PC-3 (cell line): ENCODE data around the gene CSF2. TPM values are rescaled to one million over a fixed set of nuclear protein-coding genes. Genes with fewer than 3 reads are reported as not detected.
"Not testable (repeated sequence)": the region's sequence is repeated elsewhere in the genome, so short reads cannot be mapped to it uniquely, and the experiment has no call there.

Source experiments
- ATAC-seq: fragments of 200-7000 bp; cut with Tn5 transposase; 2 replicates; pipeline ENCODE4 v1.9.1; 2020; ENCODE audit warnings: mild to moderate bottlenecking, moderate library complexity
- BruUV-seq: library from RNA; stranded (reverse); fragments of 400-500 nt; replicated peaks from 2 replicates; lab custom pipeline; 2021; lab: Mats Ljungman, UMichigan
- CTCF ChIA-PET: fragments of 300-600 bp; sonication (Branson Sonifier 250); formaldehyde crosslinking; loops from one replicate; lab custom pipeline; 2022; ENCODE audit warnings: antibody characterized with exemption; lab: Charles Lee
- POLR2A ChIA-PET: fragments of 300-600 bp; sonication (Branson Sonifier 250); formaldehyde crosslinking; loops from one replicate; lab custom pipeline; 2022; ENCODE audit warnings: antibody characterized with exemption; ENCODE audit not compliant: unreplicated experiment; lab: Charles Lee
- DNase-seq: peaks from one replicate; pipeline ENCODE4 v3.0.0-alpha.2; 2015
- H2AFZ ChIP-seq: fragments of 300-600 bp; sonication (generic); 2 replicates; pipeline ENCODE4 v1.6.0; 2016; ENCODE audit warnings: antibody characterized with exemption, low read length
- H3F3A ChIP-seq: fragments of 300-600 bp; sonication (generic); one replicate; pipeline ENCODE4 v1.6.0; 2017; ENCODE audit warnings: antibody characterized with exemption, low read length, control low read depth, mild to moderate bottlenecking; ENCODE audit not compliant: unreplicated experiment
- H3K27ac ChIP-seq: fragments of 300-600 bp; sonication (generic); 2 replicates; pipeline ENCODE4 v1.5.1; 2016; ENCODE audit warnings: mild to moderate bottlenecking, low read length
- H3K27me3 ChIP-seq: fragments of 300-600 bp; sonication (generic); 2 replicates; pipeline ENCODE4 v1.6.1; 2016; ENCODE audit warnings: low read length, mixed read lengths
- H3K36me3 ChIP-seq: fragments of 300-600 bp; sonication (generic); 2 replicates; pipeline ENCODE4 v1.6.1; 2016; ENCODE audit warnings: low read depth, mixed run types, low read length, mixed read lengths
- H3K4me1 ChIP-seq: fragments of 300-600 bp; sonication (generic); 2 replicates; pipeline ENCODE4 v1.5.1; 2016; ENCODE audit warnings: low read length; ENCODE audit not compliant: insufficient read depth
- H3K4me2 ChIP-seq: fragments of 300-600 bp; sonication (generic); 2 replicates; pipeline ENCODE4 v1.6.0; 2016; ENCODE audit warnings: low read length
- H3K4me3 ChIP-seq: fragments of 300-600 bp; sonication (generic); 2 replicates; pipeline ENCODE4 v1.5.1; 2016; ENCODE audit warnings: mild to moderate bottlenecking, low read length, mixed read lengths
- H3K79me2 ChIP-seq: fragments of 300-600 bp; sonication (generic); 2 replicates; pipeline ENCODE4 v1.6.1; 2017; ENCODE audit warnings: low read length, mixed read lengths
- H3K9ac ChIP-seq: fragments of 300-600 bp; sonication (generic); 2 replicates; pipeline ENCODE4 v1.6.0; 2016; ENCODE audit warnings: mild to moderate bottlenecking, low read length
- H3K9me2 ChIP-seq: fragments of 300-600 bp; sonication (generic); replicated peaks from 2 replicates; pipeline ENCODE4 v1.6.1; 2016; ENCODE audit warnings: mixed run types, low read length, mixed read lengths
- H3K9me3 ChIP-seq: fragments of 300-600 bp; sonication (generic); 2 replicates; pipeline ENCODE4 v1.6.1; 2016; ENCODE audit warnings: low read length, mixed read lengths
- H4K20me1 ChIP-seq: fragments of 300-600 bp; sonication (generic); 2 replicates; pipeline ENCODE4 v1.6.1; 2016; ENCODE audit warnings: low read length, mixed read lengths
- EZH2 ChIP-seq: fragments of 300-600 bp; sonication (generic); IDR thresholded peaks from one replicate; pipeline ENCODE4 v1.6.1; 2017; ENCODE audit warnings: antibody characterized with exemption, mild to moderate bottlenecking, low read length; ENCODE audit not compliant: unreplicated experiment
- EZH2phosphoT487 ChIP-seq: fragments of 300-600 bp; sonication (generic); IDR thresholded peaks from 2 replicates; pipeline ENCODE4 v1.6.1; 2018; ENCODE audit warnings: mild to moderate bottlenecking, antibody characterized with exemption, low read length, borderline replicate concordance
- intact Hi-C: fragments of 100-400 bp; cut with micrococcal nuclease; formaldehyde crosslinking; loops from 2 replicates; pipeline ENCODE4 v1.9.0; 2023
- total RNA-seq: library from RNA; depleted of rRNA; stranded (reverse); fragments of >200 nt; gene quantifications from 2 replicates; pipeline ENCODE4 v1.2.3, GENCODE V29; 2014
- TF ChIP-seq, protein P1 (sequence below): fragments of 300-600 bp; sonication (generic); conservative IDR thresholded peaks from 2 replicates; pipeline ENCODE4 v1.5.1; 2017; ENCODE audit warnings: antibody characterized with exemption, low read depth, mild to moderate bottlenecking, low read length

Gene CSF2
- total RNA-seq, 1 experiment from 2014 or later = 93.6 TPM

DNA sequence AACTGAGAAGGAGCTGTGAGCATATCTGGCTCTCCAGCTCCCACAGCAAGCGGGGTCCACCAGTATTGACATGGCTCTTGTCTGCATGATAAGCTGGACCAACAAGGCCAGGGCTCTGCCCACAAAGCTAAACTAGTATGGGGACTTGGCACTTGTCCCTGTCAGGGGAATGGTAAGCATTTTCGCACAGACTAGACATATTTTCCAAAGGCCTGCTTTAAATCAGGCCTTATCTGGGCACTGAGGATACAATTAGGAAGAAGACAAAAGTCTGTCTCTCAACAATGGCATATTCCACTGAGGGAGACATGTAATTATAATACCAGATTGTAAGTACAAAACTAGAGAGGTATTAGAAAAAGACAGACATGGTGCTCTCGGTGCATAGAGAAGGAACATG lies 32.1 kb downstream of the CSF2 start:
- H3K4me2 ChIP-seq = no peak overlapping the region
- no peak overlapping the region for H2AFZ ChIP-seq
- no peaks in the 10 kb centered on the region for H3K79me2 ChIP-seq
- H4K20me1 ChIP-seq = no peaks in the 10 kb centered on the region
- H3F3A ChIP-seq = peaks cover 6% of the 10 kb centered on the region
- H3K27me3 ChIP-seq = no peaks in the 10 kb centered on the region
- peaks cover 39% of the 10 kb centered on the region for H3K4me1 ChIP-seq
- H3K27ac ChIP-seq = no peak overlapping the region
- no peaks in the 10 kb centered on the region for H3K9me3 ChIP-seq
- H3K9ac ChIP-seq = no peak overlapping the region
- H3K9me2 ChIP-seq = no peaks in the 10 kb centered on the region
- ChIA-PET CTCF (no interaction called here), POLR2A (interaction anchor here (0.6 kb wide), 1 partner anchor 269 kb away, joined by 3 read pairs; no protein-coding TSS in a partner anchor)
- H3K4me3 ChIP-seq = no peak overlapping the region
- H3K36me3 ChIP-seq = no peaks in the 10 kb centered on the region
- intact Hi-C loops = no loop called here
- ATAC-seq (no peak), DNase-seq (no peak)
- no TSS peak for BruUV-seq
- TF ChIP-seq EZH2 (no peak), EZH2phosphoT487 (no peak)
- TF ChIP-seq, protein P1, sequence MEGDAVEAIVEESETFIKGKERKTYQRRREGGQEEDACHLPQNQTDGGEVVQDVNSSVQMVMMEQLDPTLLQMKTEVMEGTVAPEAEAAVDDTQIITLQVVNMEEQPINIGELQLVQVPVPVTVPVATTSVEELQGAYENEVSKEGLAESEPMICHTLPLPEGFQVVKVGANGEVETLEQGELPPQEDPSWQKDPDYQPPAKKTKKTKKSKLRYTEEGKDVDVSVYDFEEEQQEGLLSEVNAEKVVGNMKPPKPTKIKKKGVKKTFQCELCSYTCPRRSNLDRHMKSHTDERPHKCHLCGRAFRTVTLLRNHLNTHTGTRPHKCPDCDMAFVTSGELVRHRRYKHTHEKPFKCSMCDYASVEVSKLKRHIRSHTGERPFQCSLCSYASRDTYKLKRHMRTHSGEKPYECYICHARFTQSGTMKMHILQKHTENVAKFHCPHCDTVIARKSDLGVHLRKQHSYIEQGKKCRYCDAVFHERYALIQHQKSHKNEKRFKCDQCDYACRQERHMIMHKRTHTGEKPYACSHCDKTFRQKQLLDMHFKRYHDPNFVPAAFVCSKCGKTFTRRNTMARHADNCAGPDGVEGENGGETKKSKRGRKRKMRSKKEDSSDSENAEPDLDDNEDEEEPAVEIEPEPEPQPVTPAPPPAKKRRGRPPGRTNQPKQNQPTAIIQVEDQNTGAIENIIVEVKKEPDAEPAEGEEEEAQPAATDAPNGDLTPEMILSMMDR = no peak

DNA sequence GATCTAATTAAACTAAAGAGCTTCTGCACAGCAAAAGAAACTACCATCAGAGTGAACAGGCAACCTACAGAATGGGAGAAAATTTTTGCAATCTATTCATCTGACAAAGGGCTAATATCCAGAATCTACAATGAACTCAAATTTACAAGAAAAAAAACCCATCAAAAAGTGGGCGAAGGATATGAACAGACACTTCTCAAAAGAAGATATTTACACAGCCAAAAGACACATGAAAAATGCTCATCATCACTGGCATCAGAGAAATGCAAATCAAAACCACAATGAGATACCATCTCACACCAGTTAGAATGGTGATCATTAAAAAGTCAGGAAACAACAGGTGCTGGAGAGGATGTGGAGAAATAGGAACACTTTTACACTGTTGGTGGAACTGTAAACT lies 34.9 kb downstream of the CSF2 start:
- CTCF ChIA-PET, ATAC-seq, intact Hi-C loops: not testable (repeated sequence)

DNA sequence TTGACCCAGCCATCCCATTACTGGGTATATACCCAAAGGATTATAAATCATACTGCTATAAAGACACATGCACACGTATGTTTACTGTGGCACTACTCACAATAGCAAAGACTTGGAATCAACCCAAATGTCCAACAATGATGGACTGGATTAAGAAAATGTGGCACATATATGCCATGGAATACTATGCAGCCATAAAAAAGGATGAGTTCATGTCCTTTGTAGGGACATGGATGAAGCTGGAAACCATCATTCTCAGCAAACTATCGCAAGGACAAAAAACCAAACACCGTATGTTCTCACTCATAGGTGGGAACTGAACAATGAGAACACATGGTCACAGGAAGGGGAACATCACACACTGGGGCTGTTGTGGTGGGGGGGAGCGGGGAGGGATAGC lies 35.4 kb downstream of the CSF2 start:
- H3K9me3 ChIP-seq, intact Hi-C loops, H3K27ac ChIP-seq, H3F3A ChIP-seq, H3K9ac ChIP-seq, DNase-seq, H3K36me3 ChIP-seq, H3K4me3 ChIP-seq, H4K20me1 ChIP-seq, POLR2A ChIA-PET, H3K79me2 ChIP-seq, CTCF ChIA-PET, H3K4me2 ChIP-seq, BruUV-seq, ATAC-seq, H3K9me2 ChIP-seq, H2AFZ ChIP-seq, H3K27me3 ChIP-seq: not testable (repeated sequence)
- peaks cover 13% of the 10 kb centered on the region for H3K4me1 ChIP-seq

More for the DNA sequence above, 34.9 kb downstream of the CSF2 start:
- H4K20me1 ChIP-seq, BruUV-seq, H3K9me2 ChIP-seq, H3K9ac ChIP-seq, H3K79me2 ChIP-seq, H3K9me3 ChIP-seq, H3F3A ChIP-seq, H2AFZ ChIP-seq, H3K27me3 ChIP-seq, H3K27ac ChIP-seq, POLR2A ChIA-PET, H3K4me2 ChIP-seq, H3K36me3 ChIP-seq, H3K4me3 ChIP-seq, DNase-seq: not testable (repeated sequence)
- H3K4me1 ChIP-seq = peaks cover 17% of the 10 kb centered on the region

DNA sequence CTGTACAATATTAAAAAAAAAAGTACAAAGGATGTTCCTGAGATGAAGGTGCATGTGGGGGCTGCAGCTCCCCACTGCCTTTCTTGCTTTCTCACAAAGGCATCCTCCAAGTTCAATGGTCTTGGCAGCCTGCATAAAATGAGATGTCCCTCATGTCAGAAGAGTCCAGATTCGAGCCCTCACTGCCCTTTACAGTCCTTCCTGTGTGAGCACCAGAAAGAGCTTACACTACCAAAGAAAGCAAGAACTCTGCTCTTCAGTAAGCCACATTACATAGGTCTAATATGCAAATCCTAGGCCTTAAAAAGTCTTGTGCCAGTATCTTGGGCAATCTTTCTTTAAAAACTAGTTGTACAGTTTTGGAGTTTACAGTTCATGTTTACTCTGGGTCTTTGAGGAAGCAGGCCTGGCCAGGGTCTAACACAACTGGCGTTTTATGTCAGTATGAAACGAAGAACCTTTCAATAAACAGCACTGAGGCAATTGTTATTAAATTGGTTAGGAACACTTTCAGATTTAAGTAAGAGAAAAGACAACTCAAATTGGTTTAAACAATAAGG lies 36.0 kb downstream of the CSF2 start:
- no peak overlapping the region for H3K9ac ChIP-seq
- H3K27ac ChIP-seq = no peak overlapping the region
- DNase-seq = no peak
- H3K4me1 ChIP-seq = peaks cover 7% of the 10 kb centered on the region
- intact Hi-C loops = no loop called here
- no peaks in the 10 kb centered on the region for H3F3A ChIP-seq
- H3K4me2 ChIP-seq = no peak overlapping the region
- no peaks in the 10 kb centered on the region for H4K20me1 ChIP-seq
- H3K4me3 ChIP-seq = no peak overlapping the region
- H3K36me3 ChIP-seq = no peaks in the 10 kb centered on the region
- BruUV-seq = no TSS peak
- TF ChIP-seq, protein P1 = no peak
- TF ChIP-seq EZH2phosphoT487 = no peak
- TF ChIP-seq EZH2 = no peak
- H3K9me2 ChIP-seq = no peaks in the 10 kb centered on the region
- POLR2A ChIA-PET = no interaction called here
- H2AFZ ChIP-seq = no peak overlapping the region
- H3K9me3 ChIP-seq = no peaks in the 10 kb centered on the region
- ATAC-seq = no peak
- H3K27me3 ChIP-seq = no peaks in the 10 kb centered on the region
- no peaks in the 10 kb centered on the region for H3K79me2 ChIP-seq
- CTCF ChIA-PET = no interaction called here
